ENCODE results near the gene PEA15.

The PEA15 gene

DNA sequence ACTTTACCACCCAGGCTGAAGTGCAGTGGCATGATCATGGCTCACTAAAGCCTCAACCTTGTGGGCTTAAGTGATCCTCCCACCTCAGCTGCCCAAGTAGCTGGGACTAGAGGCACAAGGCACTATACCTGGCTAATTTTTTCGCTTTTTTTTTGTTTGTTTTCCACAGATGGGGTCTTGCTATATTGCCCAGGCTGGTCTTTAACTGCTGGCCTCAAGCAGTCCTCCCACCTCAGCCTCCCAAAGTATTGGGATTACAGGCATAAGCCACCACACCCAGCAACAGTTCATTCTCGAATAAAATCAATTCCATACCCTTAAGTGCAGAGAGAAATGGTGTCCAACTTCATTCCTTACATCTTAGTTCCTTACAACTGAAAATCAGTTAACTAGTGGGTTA is 32.4 kb downstream of the PEA15 start:
- POLR2A ChIA-PET: no interaction called here
- DNase-seq (ENCODE audit: extremely low spot score): no peak
- CTCF ChIA-PET: interaction anchor here (1.4 to 7.3 kb wide), 4 partner anchors 9 to 16 kb away, joined by 3 to 84 read pairs (median 6); no protein-coding TSS in a partner anchor
- TF ChIP-seq, protein P1, sequence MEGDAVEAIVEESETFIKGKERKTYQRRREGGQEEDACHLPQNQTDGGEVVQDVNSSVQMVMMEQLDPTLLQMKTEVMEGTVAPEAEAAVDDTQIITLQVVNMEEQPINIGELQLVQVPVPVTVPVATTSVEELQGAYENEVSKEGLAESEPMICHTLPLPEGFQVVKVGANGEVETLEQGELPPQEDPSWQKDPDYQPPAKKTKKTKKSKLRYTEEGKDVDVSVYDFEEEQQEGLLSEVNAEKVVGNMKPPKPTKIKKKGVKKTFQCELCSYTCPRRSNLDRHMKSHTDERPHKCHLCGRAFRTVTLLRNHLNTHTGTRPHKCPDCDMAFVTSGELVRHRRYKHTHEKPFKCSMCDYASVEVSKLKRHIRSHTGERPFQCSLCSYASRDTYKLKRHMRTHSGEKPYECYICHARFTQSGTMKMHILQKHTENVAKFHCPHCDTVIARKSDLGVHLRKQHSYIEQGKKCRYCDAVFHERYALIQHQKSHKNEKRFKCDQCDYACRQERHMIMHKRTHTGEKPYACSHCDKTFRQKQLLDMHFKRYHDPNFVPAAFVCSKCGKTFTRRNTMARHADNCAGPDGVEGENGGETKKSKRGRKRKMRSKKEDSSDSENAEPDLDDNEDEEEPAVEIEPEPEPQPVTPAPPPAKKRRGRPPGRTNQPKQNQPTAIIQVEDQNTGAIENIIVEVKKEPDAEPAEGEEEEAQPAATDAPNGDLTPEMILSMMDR (IDR thresholded peaks at IDR 0.05; ENCODE audit: control extremely low read depth, extremely low read depth, low read depth, missing control alignments): no peak

DNA sequence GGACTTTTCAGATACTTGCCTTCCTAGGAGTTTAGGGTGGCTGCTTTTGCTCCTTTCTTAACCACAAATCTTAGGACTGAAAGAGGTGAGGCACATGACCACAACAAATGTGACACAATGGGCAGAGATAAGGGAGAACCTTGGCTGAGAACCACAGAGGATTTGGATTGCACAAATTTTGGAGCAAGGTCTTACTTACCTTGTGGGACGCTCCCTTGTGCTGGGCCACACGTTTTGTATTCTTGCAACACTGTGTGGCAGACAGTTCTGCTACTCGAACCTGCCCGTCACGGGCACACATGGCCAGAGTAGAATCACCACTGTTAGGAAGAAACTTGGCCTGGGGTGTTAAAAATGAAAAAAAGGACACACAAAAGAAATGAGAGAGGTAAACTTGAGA is 33.2 kb downstream of the PEA15 start:
- POLR2A ChIA-PET: no interaction called here
- DNase-seq (ENCODE audit: extremely low spot score): no peak
- TF ChIP-seq, protein P1 (IDR thresholded peaks at IDR 0.05; ENCODE audit: control extremely low read depth, extremely low read depth, low read depth, missing control alignments): no peak
- CTCF ChIA-PET: interaction anchor here (1.4 to 7.3 kb wide), 7 partner anchors 10 to 192 kb away, joined by 3 to 84 read pairs (median 6); no protein-coding TSS in a partner anchor

DNA sequence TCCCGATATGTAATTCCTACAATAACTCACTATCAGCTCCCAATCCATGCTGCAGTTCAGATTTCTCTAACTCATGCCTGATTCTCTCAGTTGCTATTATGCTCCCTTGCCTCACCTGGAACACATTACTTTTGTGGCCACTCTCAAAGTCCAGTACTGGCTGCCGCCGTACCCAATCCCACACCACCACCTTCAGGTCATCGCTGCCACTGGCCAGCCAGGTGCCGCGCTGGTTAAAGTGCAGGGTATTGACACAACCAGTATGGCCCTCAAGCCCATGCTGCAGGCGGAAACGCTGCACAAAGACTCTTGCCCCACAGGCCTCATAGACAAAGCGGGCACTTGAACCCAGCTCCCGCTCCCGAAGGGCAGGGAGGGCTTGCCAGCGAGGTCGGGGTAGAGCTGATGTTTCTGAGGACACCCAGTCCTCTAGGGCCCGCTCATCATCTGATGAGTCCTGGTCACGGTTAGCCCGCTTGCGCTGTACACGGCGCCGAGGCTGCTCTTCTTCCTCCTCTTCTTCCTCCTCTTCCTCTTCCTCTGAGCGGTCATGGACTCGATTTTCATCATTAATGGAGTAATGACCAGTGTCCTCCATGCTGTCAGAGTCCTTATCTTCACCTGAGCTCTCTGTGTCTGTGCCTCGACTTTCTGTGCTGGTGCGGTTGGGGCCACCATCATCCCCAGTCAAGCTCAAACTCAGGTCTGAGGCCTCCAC is 34.6 kb downstream of the PEA15 start:
- CTCF ChIA-PET: interaction anchor here (0.9 to 7.3 kb wide), 13 partner anchors 9 to 193 kb away, joined by 3 to 84 read pairs (median 5); no protein-coding TSS in a partner anchor
- POLR2A ChIA-PET: no interaction called here
- TF ChIP-seq, protein P1 (IDR thresholded peaks at IDR 0.05; ENCODE audit: control extremely low read depth, extremely low read depth, low read depth, missing control alignments): no peak
- DNase-seq (ENCODE audit: extremely low spot score): no peak

DNA sequence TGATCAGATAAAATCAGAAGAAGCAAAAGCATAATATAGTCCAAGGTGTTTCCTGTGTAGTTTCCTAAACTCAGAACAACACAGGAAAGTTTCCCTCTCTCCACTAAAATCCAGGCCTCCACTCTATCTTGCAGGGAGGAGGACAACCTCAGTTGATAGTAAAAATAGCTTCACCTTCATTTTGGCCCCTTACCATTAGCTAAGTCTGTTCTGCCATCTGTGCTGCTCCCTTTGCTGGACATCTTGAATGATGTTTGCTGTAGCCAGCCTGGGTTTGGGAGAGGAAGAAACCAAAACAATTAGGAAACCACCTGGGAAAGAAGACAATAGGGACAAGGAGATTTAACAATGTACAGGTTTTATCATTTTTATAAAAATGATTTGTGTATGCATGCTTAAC is 38.6 kb downstream of the PEA15 start:
- ChIA-PET POLR2A (no interaction called here), CTCF (interaction anchor here (0.8 to 7.3 kb wide), 6 partner anchors 9 to 82 kb away, joined by 3 to 84 read pairs (median 6); no protein-coding TSS in a partner anchor)
- TF ChIP-seq, protein P1 (IDR thresholded peaks at IDR 0.05; ENCODE audit: control extremely low read depth, extremely low read depth, low read depth, missing control alignments): no peak
- DNase-seq (ENCODE audit: extremely low spot score): no peak

DNA sequence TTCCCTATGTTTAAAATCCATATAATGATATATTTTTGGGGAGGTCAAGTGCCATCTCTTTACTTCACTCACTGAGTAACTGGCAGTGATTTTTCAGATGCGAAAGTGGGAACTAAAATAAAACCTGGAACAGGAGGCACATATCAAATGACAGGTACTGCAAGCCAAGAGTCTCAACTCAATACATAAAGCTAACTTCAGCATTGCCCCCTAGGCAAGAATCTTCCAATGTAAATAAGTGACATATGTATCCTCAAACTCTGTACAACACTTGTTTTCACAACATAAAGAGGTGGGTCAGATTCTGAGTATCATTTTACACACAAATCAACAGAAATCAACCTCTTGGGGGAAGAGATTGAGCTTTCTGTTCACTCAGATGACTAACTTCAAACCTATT is 39.0 kb downstream of the PEA15 start:
- no peak for DNase-seq (ENCODE audit: extremely low spot score)
- ChIA-PET CTCF (interaction anchor here (0.8 to 7.3 kb wide), 7 partner anchors 9 to 197 kb away, joined by 3 to 84 read pairs (median 5); no protein-coding TSS in a partner anchor), POLR2A (no interaction called here)
- TF ChIP-seq, protein P1 (IDR thresholded peaks at IDR 0.05; ENCODE audit: control extremely low read depth, extremely low read depth, low read depth, missing control alignments): no peak

DNA sequence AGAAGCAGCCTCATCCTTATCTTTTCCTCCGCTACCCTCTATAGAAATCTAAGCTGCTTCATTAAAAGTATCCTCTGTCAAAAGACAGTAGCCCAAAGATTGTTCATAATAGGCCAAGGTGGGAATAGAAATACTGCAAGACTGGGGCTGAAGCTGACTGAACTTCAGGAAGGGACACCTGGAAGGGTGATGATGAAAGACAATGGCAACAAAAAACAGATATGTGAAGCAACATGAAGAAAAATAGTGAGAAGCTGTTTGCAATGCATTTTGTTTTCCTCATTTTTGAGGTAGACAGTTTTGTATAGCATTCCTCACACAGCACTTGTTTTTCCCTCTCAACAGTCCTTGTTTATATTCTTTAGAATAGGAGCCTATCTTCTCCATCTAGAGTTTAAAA is 40.2 kb downstream of the PEA15 start:
- CTCF ChIA-PET: interaction anchor here (1.0 to 4.4 kb wide), 5 partner anchors 10 to 199 kb away, joined by 3 to 24 read pairs (median 5); no protein-coding TSS in a partner anchor
- TF ChIP-seq, protein P1 (IDR thresholded peaks at IDR 0.05; ENCODE audit: control extremely low read depth, extremely low read depth, low read depth, missing control alignments): no peak
- no peak for DNase-seq (ENCODE audit: extremely low spot score)
- POLR2A ChIA-PET: no interaction called here

Measured in GM10248 (cell line).